NCI-H2227 treated with DMSO at 0.1 percent for 48 hours (cell line): ENCODE data around the gene LYSMD1.

Source experiments
- DNase-seq: peaks from one replicate; lab custom pipeline; 2025; lab: John Stamatoyannopoulos, UW

The LYSMD1 gene

GRCh38 chr1:151175863-151176262 lies 10.2 kb upstream of the LYSMD1 start, which contains the start of gene TMOD4:
Gene TMOD4, minus strand, starts transcription at chr1:151175981. Its CDS starts 1,106 bp downstream, at chr1:151174875.
- DNase-seq: no peak

GRCh38 chr1:151175041-151175741 lies 9.5 kb upstream of the LYSMD1 start:
- DNase-seq: no peak

- DNase-seq: no peak
These were observed 5.5 kb upstream of the LYSMD1 start for GRCh38 chr1:151171190-151171589.

- no peak for DNase-seq
These were observed 1.4 kb upstream of the LYSMD1 start for GRCh38 chr1:151167116-151167515.

- no peak for DNase-seq
These were observed 829 bp upstream of the LYSMD1 start for GRCh38 chr1:151166505-151166956.

- peak; percentile 80 for DNase-seq
These were observed 393 bp downstream of the LYSMD1 start for GRCh38 chr1:151165281-151165737.

GRCh38 chr1:151164732-151165280 lies 896 bp downstream of the LYSMD1 start:
- no peak for DNase-seq

GRCh38 chr1:151159373-151159772 lies 6.3 kb downstream of the LYSMD1 start:
- no peak for DNase-seq

- no peak for DNase-seq
These were observed 6.9 kb downstream of the LYSMD1 start for GRCh38 chr1:151158751-151159251.

- DNase-seq: no peak
These were observed 7.4 kb downstream of the LYSMD1 start for GRCh38 chr1:151158326-151158725.

GRCh38 chr1:151157067-151157531 lies 8.6 kb downstream of the LYSMD1 start:
- DNase-seq: no peak

GRCh38 chr1:151156515-151156819 lies 9.2 kb downstream of the LYSMD1 start, which contains the start of gene TNFAIP8L2:
Gene TNFAIP8L2, plus strand, starts transcription at chr1:151156649. Its CDS starts 2,049 bp downstream, at chr1:151158698.
- no peak for DNase-seq

- no peak for DNase-seq
These were observed 18.0 kb downstream of the LYSMD1 start for GRCh38 chr1:151147665-151148064.

- no peak for DNase-seq
These were observed 18.6 kb downstream of the LYSMD1 start for GRCh38 chr1:151147132-151147503.

- DNase-seq: peak; percentile 92
These were observed 19.1 kb downstream of the LYSMD1 start, which contains the start of gene SEMA6C for GRCh38 chr1:151146412-151147131. Gene SEMA6C, minus strand, starts transcription at chr1:151146631. Its CDS starts 4,010 bp downstream, at chr1:151142621.

GRCh38 chr1:151146072-151146411 lies 19.7 kb downstream of the LYSMD1 start:
- DNase-seq: no peak

GRCh38 chr1:151145304-151146071 lies 20.2 kb downstream of the LYSMD1 start:
- no peak for DNase-seq

GRCh38 chr1:151144474-151145303 lies 21.0 kb downstream of the LYSMD1 start:
- no peak for DNase-seq

GRCh38 chr1:151143986-151144385 lies 21.7 kb downstream of the LYSMD1 start:
- no peak for DNase-seq

GRCh38 chr1:151143057-151143435 lies 22.7 kb downstream of the LYSMD1 start:
- DNase-seq: no peak

GRCh38 chr1:151142411-151143056 lies 23.2 kb downstream of the LYSMD1 start:
- DNase-seq: no peak
